Ovary (tissue), 9 donors: Measurements from ENCODE around the gene IFI44L. TPM values are rescaled to one million over a fixed set of nuclear protein-coding genes. Genes with fewer than 3 reads are reported as not detected.

Experiments
- DNase-seq, 5 donors: peaks; one replicate each; pipeline ENCODE4 v3.0.0-alpha.2; 2019 to 2020
- H3K27ac ChIP-seq, 2 donors: fragments of 200-600 bp; one replicate each; pipeline versions ENCODE4 v1.5.1 to v1.8.0; 2019 to 2022
- H3K27me3 ChIP-seq: fragments of 200-600 bp; one replicate; pipeline ENCODE4 v1.8.0; 2022
- H3K36me3 ChIP-seq: fragments of 200-600 bp; sonication (generic); one replicate; pipeline ENCODE4 v1.5.1; 2019
- H3K4me1 ChIP-seq: one replicate; pipeline ENCODE4 v1.8.1; 2013; ENCODE audit warnings: mild to moderate bottlenecking, moderate library complexity; ENCODE audit not compliant: insufficient read depth
- H3K4me3 ChIP-seq: fragments of 200-600 bp; sonication (generic); one replicate; pipeline ENCODE4 v1.5.1; 2017
- H3K9me3 ChIP-seq, 2 donors: fragments of 200-600 bp in 1 of 2; sonication (generic) in 1 of 2; one replicate each; pipeline versions ENCODE4 v1.5.1 to v1.8.1; 2013 to 2019; ENCODE audit warnings: mild to moderate bottlenecking in 1 of 2, moderate library complexity in 1 of 2
- EP300 ChIP-seq: sonication (generic); formaldehyde crosslinking; IDR thresholded peaks from one replicate; pipeline ENCODE4 v1.6.1; 2017; ENCODE audit warnings: antibody characterized with exemption
- POLR2A ChIP-seq: fragments of 450-650 bp; IDR thresholded peaks from one replicate; pipeline ENCODE4 v1.6.1; 2017; ENCODE audit warnings: antibody characterized with exemption, mild to moderate bottlenecking, moderate library complexity
- WGBS, 3 donors: extraction: QIAGEN DNeasy Blood & Tissue Kit in 1 of 3; methylation state at CpG; one replicate each; pipeline versions ENCODE4 v1.1.5 to v1.1.7; 2013 to 2017; 5-methylcytosine and 5-hydroxymethylcytosine counted together
- intact Hi-C, 4 donors: fragments of 100-400 bp; cut with DNase I; formaldehyde crosslinking; loops; one replicate each; pipeline versions ENCODE4 v1.11.0 to v1.15.1; 2022 to 2023
- polyA plus RNA-seq, 2 donors: library from polyadenylated mRNA; stranded (reverse); fragments of 200-250 nt in 1 of 2; fragments of 350-450 nt in 1 of 2; fragmentation: Illumina TruSeq in 1 of 2; extraction: RNeasy Lipid Tissue Mini Kit (QIAGEN cat#74804) in 1 of 2; gene quantifications; one replicate each; pipeline ENCODE4 v1.2.3, GENCODE V29; 2013 to 2014
- total RNA-seq, 7 donors: library from RNA; depleted of rRNA in 2 of 7; stranded (reverse); fragments of >200 nt in 2 of 7; fragmentation: NEBNext Ultra II Directional in 3 of 7; extraction: Animal tissue kit (Norgen Biotek cat#: 25700) in 3 of 7; gene quantifications; one replicate each; pipeline versions ENCODE4 v1.1.0 to v1.2.4, GENCODE V29; 2016 to 2023
- TF ChIP-seq, protein P1 (sequence below), 3 donors: fragments of 450-650 bp in 2 of 3; fragments of 200-600 bp in 1 of 3; IDR thresholded peaks; one replicate each; pipeline versions ENCODE4 v1.5.1 to v1.8.0; 2016 to 2022; ENCODE audit warnings: antibody characterized with exemption in 3 of 3, mild to moderate bottlenecking in 1 of 3
- donor health status: DM: no; HTN: no; CAD: no; lungs with moderate emphysema.
- donor health status: DM: no; HTN: no; CAD: no.
- donor health status: Bipolar disorder and iron deficiency.
- donor health status: DM: yes; HTN: yes; CAD: no.
- donor health status: DM: no; HTN: no; CAD: no.
- donor health status: DM: yes; HTN: yes; CAD: no.

Gene IFI44L
- total and polyA plus RNA-seq, 9 donors = 4.3 to 36.0 (median 10.3) TPM

DNA sequence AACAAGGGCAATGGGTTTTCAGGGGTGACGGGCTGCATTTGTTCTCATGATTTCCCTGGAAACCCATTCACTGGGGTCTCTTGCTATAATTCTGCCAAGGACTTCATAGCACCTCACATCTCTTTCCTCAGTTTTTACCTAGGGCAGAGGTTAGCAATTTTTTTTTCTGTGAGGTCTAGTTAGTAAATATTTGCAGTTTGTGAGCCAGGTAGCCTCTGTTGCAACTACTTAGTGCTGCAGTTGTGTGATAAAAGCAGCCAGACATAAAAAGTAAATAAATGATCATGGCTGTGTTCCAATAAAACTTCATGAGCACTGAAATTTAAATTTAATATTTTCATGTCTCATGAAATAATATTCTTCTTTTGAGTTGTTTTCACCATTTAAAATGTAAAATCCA is 67.1 kb downstream of the IFI44L start:
- no peaks in the 10 kb centered on the region for H3K36me3 ChIP-seq
- no peak for DNase-seq
- 90 to 96% (median 94%) methylated on average over 1 of the region's 1 CpG for WGBS, 3 donors
- no peaks in the 10 kb centered on the region for H3K9me3 ChIP-seq
- H3K27ac ChIP-seq = no peak overlapping the region
- intact Hi-C loops = no loop called here
- H3K4me1 ChIP-seq = no peaks in the 10 kb centered on the region
- no peak for TF ChIP-seq POLR2A
- TF ChIP-seq, protein P1, sequence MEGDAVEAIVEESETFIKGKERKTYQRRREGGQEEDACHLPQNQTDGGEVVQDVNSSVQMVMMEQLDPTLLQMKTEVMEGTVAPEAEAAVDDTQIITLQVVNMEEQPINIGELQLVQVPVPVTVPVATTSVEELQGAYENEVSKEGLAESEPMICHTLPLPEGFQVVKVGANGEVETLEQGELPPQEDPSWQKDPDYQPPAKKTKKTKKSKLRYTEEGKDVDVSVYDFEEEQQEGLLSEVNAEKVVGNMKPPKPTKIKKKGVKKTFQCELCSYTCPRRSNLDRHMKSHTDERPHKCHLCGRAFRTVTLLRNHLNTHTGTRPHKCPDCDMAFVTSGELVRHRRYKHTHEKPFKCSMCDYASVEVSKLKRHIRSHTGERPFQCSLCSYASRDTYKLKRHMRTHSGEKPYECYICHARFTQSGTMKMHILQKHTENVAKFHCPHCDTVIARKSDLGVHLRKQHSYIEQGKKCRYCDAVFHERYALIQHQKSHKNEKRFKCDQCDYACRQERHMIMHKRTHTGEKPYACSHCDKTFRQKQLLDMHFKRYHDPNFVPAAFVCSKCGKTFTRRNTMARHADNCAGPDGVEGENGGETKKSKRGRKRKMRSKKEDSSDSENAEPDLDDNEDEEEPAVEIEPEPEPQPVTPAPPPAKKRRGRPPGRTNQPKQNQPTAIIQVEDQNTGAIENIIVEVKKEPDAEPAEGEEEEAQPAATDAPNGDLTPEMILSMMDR (IDR thresholded peaks at IDR 0.05) = no peak
- TF ChIP-seq EP300 = no peak
- H3K27me3 ChIP-seq = no peaks in the 10 kb centered on the region
- no peak overlapping the region for H3K4me3 ChIP-seq

GRCh38 chr1:78687914-78688313 is 67.7 kb downstream of the IFI44L start:
- TF ChIP-seq, protein P1 (IDR thresholded peaks at IDR 0.05) = no peak
- no peak for TF ChIP-seq EP300
- TF ChIP-seq POLR2A = no peak
- H3K27ac ChIP-seq = no peak overlapping the region
- 49 to 62% (median 56%) methylated on average over 2 of the region's 2 CpGs for WGBS, 3 donors
- no peaks in the 10 kb centered on the region for H3K4me1 ChIP-seq
- no peaks in the 10 kb centered on the region for H3K27me3 ChIP-seq
- H3K4me3 ChIP-seq = no peak overlapping the region
- no peak for DNase-seq
- H3K9me3 ChIP-seq = no peaks in the 10 kb centered on the region
- no peaks in the 10 kb centered on the region for H3K36me3 ChIP-seq
- intact Hi-C loops = no loop called here

- TF ChIP-seq, protein P1 (IDR thresholded peaks at IDR 0.05) = no peak
- TF ChIP-seq EP300 (no peak), POLR2A (no peak)
- intact Hi-C loops = no loop called here
- H3K36me3 ChIP-seq = no peaks in the 10 kb centered on the region
- no peak overlapping the region for H3K4me3 ChIP-seq
- no peak for DNase-seq
- no peaks in the 10 kb centered on the region for H3K9me3 ChIP-seq
- H3K4me1 ChIP-seq = no peaks in the 10 kb centered on the region
- H3K27me3 ChIP-seq = no peaks in the 10 kb centered on the region
- no peak overlapping the region for H3K27ac ChIP-seq
Observed at GRCh38 chr1:78688697-78689096, 68.4 kb downstream of the IFI44L start.

GRCh38 chr1:78690516-78690915 is 70.3 kb downstream of the IFI44L start:
- intact Hi-C loops = no loop called here
- H3K27ac ChIP-seq = no peak overlapping the region
- TF ChIP-seq EP300 (no peak), POLR2A (no peak)
- TF ChIP-seq, protein P1 (IDR thresholded peaks at IDR 0.05) = no peak
- no peak for DNase-seq
- no peak overlapping the region for H3K4me3 ChIP-seq
- no peaks in the 10 kb centered on the region for H3K27me3 ChIP-seq
- no peaks in the 10 kb centered on the region for H3K4me1 ChIP-seq
- 89 to 90% (median 90%) methylated on average over 3 of the region's 3 CpGs for WGBS, 3 donors
- no peaks in the 10 kb centered on the region for H3K36me3 ChIP-seq
- no peaks in the 10 kb centered on the region for H3K9me3 ChIP-seq
